Activated effector memory CD4-positive, alpha-beta T cell treated with anti-CD3 and anti-CD28 coated beads, Interleukin-2, amount 50 U/mL, for 16 hours (primary cell): ENCODE data around the gene NAA40.
A peak's percentile ranks its signal among the peaks of the same experiment; 100 is the strongest.

Experiments used
- DNase-seq: peaks from one replicate; pipeline ENCODE4 v3.0.0-alpha.2; 2020

The NAA40 gene

DNA sequence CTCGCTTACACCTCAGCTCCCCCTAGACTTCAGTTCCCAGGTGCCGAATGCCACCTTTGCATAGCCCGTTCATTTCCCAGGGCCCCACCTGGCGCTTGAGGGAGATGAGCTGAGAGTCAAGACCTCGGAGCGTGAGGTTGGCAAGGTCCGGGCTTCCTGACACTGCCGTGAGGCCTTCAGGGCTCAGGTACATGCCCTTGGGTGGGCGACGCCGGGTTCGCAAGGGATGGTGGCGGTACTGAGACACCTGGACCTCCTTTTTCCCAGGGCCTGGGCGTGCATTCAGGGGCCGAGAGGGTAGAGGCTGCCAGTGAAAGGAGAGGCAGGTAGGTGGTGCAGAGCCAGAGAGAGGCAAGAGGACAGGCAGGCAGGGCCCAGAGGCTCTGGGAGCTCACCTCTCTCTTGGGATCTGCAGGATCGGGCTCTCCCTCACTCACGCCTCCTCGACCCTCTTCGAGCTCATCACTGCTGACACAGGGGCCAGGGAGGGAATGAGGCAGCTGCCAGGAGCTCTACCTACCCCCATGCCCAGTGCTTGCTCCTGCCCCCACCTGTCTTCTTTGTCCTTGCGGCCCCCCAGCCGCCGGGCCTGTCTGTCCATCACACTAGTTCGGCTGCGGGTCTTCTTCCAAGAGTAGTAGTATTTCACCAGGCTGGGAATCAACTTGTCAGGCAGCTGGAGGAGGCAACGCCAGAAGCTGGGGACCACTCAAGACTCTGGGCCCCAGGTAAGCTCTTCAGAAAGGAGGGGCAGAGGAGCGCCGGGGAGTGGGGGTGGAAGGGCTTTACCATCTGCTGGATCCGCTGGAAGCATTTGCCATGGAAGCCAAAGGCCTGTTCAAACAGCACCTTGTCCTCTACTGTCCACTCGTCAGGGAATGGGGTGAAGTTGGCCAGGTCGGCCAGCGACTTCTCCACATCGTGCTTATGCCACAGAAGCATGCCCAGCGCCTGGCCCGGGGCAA is 24.7 kb upstream of the NAA40 start:
- no peak for DNase-seq

DNA sequence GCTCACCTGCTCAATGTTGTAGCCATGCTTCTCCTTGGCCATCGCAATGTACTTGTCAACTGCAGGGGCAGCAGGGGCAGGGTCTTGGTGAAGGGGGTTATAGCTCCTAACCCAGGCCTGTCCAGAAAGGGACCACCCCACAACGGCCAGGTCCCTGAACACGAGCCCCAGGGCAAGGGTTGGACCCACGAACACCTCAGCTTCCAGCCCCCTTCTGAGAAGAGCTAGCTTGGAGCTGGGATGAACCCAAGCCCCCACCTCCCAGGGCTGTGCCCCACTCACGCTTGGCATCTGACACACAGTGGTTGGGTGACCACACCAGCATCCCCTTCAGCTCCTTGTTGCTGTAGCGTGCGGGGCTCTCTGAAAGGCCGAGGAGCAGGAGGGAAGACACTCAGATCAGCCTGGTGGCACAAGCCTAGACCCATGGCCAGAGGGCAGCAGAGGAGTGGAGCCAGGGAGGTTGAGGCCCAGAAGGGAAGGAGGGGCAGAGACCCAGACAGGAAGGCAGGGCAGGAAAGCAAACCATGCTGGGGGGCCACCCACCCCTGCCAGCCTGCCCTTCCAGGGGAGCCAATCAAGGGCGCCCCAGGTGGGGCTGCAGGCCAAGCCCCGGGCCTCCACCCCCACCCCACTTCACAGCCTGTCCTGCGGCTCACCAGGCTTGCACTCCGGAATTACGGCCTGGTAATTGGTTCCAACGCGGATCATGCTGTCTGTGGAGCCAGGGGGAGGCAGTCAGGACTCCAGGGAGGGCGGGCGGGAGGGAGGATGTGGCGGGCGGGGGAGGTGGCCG is 23.7 kb upstream of the NAA40 start:
- no peak for DNase-seq

- peak; percentile 71 for DNase-seq
Observed at GRCh38 chr11:63915961-63916836, 22.6 kb upstream of the NAA40 start.

GRCh38 chr11:63916837-63917691 is 21.7 kb upstream of the NAA40 start, which contains the start of gene RCOR2:
Gene RCOR2, minus strand, starts transcription at chr11:63917164. Its CDS starts 708 bp downstream, at chr11:63916456.
- DNase-seq, result peak; percentile 84

- peak; percentile 71 for DNase-seq
Observed at GRCh38 chr11:63917692-63918506, 20.9 kb upstream of the NAA40 start.

DNA sequence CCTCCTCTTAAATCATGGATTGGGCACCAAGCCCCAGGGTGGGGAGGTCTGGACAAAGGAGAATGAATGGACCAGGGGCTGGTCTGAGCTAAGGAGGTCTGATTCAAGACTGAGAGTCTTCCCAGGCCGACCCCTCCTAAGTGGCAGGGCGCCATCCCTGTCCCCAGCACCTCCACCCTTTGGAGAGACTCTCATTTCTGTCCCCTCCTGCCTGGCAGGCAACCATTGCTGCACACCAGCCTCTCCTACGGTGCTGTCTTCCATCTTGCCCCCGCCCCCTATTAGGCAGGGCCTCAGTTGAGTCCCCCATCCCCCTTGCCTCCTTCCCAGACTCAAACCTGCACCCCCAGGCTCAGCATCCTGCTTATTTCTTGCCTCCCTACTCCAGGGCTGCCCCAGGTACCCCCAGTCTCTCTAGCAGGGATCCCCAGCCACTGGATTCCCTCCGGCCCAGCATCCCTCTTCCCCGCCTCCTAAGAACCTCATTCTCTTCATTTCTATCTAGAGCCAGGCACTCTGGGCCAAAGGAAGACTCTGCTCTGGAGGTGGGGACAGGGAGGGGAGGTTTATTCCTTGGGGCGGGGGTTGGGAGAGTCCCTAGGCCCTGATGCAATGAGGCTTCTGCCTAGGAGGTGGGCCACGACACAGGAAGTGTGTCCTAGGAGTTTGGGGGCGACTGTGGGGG is 20.2 kb upstream of the NAA40 start:
- DNase-seq, result no peak

GRCh38 chr11:63919267-63920125 is 19.3 kb upstream of the NAA40 start:
- DNase-seq, result no peak

DNA sequence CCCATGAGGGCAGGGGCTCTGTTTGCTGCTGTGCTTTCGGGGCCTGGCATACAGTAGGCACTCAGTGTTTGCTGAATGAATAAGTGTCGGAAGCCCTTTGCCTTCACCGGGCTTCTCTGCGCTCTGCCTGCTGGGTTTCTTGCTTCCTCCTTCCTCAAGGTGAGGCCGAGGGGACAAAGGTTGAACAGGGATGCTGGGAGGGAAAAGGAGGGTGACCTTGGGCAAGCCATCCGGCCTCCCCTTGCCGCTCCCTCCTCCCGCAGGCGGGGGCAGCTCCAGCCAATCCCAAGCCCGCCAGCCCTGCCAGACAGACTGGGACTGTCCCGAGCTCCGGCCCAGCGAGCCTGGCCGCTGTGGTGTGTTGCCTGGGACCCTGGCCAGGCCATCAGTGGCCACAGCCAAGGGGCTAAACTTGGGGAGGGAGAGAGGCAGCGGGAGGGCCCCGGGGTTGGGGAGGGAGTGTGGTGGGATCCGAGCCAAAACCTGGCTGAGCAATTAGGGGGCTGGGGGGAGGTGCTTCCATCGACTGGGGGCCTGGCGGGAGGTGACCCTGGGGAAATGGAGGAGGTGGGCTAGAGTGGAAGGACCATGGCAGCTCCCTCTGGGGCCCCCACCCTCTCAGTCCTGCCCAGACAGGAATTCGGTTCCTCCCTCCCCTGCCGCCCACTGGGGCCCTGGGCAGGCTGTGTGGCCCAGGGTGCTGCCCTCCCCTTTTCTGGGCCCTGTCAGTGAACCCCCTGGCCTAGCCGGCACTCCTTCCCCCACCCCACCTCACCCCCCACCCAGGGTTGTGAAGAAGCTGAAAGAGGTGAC is 18.5 kb upstream of the NAA40 start:
- no peak for DNase-seq

DNA sequence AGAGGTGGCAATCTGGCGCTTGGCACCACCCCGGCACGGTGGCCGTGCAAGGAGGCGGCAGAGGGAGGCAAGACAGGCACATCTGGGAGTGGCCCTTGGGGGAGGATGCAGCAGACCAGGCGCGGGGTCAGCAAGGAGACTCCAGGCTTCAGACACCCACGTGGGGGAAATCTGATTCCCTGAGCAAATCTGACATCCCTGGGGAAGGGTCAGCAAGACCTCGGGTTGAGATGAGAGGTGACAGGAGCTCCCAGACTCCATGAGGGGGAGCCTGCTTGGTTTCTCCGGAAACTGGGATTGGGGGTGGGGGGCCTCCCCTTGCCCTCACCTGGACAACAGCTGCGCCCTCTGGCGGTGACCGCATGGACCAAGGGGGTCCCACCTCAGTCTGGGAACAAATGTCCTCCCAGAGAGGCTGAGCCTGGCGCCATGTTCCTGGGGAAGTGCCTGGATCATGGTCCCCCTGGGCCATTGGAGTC is 17.8 kb upstream of the NAA40 start:
- peak; percentile 76 for DNase-seq

GRCh38 chr11:63922673-63923192 is 16.1 kb upstream of the NAA40 start:
- no peak for DNase-seq

DNA sequence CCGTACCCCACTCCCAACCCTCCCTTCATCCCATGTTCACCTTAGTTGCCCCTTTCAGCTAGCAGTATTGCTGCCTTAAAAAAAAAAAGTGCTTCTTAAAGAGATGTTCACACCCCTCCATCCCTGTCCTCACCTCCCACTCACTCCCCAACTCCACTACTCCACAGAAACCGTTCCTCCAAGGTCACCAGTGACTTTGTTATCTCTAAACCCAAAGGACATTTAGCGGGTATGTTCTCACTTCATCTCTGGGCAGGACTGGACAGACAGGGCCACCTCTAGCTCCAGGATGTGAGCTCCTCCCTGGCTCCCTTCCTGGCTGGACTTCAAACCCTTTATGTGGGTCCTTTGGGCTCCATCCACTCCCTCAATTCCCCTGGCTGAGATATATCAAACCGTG is 15.5 kb upstream of the NAA40 start:
- DNase-seq, result no peak

DNA sequence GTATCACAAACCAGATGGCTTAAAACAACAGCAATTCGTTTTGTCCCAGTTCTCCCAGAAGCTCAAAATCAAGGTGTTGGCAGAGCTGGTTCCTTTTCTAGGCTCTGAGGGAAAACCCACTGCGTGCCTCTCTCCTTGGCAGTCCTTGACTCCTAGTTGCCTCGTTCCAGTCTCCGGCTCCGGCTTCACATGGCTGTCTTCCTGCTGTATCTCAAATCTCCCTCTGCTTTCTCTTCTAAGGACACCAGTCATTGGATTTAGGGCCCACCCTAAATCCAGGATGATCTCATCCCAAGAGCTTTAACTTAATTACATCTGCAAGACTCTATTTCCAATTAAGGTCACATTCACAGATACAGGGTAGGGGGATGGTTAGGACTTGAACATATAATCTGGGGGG is 9.2 kb upstream of the NAA40 start:
- no peak for DNase-seq

GRCh38 chr11:63931045-63931444 is 7.8 kb upstream of the NAA40 start:
- no peak for DNase-seq

DNA sequence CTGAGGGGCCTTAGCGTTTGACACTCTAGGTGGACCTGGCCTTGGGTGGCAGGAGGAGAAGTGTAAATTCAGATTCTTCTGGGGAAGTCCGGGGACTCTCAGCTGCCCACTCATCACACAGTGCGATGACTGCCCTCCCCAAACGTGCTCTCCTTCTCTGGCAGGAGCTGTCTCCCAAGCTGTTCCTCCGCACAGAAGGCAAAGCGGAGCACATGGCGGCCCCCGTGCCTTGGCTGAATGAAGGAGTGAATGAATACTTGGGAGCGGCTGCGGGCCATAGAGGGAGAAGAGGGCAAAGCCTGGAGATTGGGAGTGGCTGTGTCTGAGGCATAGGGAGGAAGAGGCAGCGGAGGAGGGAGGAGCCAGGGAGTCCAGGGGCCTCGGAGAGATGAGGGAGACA is 6.9 kb upstream of the NAA40 start:
- DNase-seq, result no peak

GRCh38 chr11:63933459-63933858 is 5.3 kb upstream of the NAA40 start:
- no peak for DNase-seq

DNA sequence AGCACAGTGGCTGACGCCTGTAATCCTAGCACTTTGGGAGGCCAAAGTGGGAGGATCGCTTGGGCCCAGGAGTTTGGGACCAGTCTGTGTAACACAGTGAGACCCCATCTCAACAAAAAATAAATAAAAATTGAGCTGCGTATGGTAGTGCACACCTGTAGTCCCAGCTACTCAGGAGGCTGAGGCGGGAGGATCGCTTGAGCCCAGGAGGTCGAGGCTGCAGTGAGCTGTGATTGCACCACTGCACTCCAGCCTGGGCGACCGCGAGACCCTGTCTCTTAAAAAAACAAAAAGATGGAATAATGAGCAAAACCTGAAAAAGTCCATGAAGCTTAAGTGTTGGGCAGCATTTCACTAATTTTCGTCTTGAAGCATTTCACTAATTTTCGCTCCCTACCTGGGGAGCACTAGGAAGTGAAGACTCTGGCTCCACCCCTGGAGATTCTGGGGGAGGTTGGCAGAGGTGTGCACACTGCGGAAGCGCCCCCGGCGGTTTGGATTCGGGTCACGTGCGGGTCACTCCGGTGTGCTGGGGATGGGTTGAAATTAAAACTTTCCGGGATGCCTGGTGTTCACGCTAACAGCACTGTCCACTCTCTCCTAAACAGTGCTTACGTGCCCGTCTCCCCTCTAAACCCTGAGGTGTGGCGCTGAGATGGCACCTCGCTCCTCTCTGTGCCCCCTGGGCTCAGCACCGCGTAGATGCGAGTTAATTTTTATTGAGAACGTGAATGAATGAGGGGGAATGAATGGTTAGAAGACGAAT is 906 bp upstream of the NAA40 start:
- DNase-seq, result peak; percentile 70

DNA sequence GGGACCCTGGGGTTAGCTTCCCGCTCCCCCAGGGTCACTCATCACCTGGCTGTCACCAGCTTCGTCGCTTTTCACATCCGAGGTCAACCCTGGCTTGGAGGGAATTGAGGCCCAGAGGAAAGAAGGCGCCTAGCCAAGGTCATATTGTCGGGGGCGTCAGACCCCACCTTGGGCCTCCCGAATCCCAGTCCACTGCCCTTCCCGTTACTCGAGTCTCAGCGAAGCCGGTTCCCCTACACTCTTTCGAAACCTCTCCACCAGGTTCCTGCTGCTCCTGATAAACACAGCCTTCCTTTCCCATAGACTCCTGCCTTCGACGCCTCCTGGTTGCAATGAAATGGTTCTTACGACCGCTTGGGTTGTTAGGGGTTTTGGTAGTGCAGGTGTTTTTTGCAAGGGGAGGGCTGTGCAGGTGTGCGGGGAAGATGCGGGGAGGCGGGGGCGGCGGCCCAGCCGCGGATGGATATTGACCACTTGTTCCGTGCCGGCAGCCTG is 642 bp downstream of the NAA40 start:
- no peak for DNase-seq
